ENCODE data around the gene LAMB2.

DNA sequence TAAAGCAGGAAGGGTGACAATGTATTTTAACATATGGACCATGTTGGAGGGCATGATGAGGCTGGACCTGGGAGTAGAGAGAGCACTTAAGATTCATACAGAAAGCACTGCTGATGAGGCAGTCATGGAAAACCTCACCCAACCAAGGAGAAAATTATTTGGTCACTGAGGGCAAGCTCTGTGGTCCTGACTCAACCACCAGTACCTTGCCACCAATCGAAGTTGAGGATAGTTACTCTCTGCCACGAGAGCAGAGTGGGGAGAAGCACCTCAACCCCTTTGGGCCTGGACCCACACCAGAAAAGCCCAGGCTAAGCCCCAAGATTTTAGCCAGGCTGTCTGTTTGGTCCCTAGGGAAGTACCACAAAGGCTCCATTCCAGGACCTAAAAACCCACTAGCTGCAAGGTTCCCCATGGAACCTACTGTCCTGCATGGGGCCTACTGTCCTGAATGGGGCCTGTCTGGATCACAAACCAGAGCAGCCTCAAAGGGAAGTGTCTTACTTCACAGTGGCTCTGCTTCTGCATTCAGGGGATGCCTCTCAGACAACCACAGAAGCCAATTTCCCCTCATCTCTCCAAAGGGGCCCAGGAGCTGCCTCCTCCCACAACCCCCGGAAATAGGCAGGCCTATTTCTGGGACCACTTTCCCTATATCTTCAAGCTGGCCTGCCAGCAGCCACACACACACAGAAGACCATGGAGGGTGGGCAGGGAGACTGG lies 29.1 kb upstream of the LAMB2 start:
- 0 out of 2 replicates have a peak, but pooled peaks have one; percentile 13 for TF ChIP-seq POLR2AphosphoS5 (IDR thresholded peaks at IDR 0.05; ENCODE audit: borderline replicate concordance, low read depth, low read length)
- no peak for TF ChIP-seq EZH2 (IDR thresholded peaks at IDR 0.05)

Measured in SK-N-MC (cell line).